Keratinocyte (primary cell): ENCODE data around the gene CD177. TPM values are rescaled to one million over a fixed set of nuclear protein-coding genes. Genes with fewer than 3 reads are reported as not detected.
"Not testable (repeated sequence)": the region's sequence is repeated elsewhere in the genome, so short reads cannot be mapped to it uniquely, and the experiment has no call there.

ENCODE experiments used
- DNase-seq: peaks from one replicate; pipeline ENCODE4 v3.0.0-alpha.2; 2011; ENCODE audit warnings: low read depth, missing footprints, low spot score
- FAIRE-seq: peaks from 2 replicates; lab custom pipeline; 2011; peaks lifted over from hg19 to GRCh38; lab: Jason Lieb, UNC
- H2AFZ ChIP-seq: 2 replicates; pipeline ENCODE4 v1.6.0; 2012; ENCODE audit warnings: low read length, control low read depth, inconsistent platforms; ENCODE audit not compliant: control insufficient read depth
- H3K27ac ChIP-seq: 2 replicates; pipeline ENCODE4 v1.5.1; 2011; ENCODE audit warnings: low read length; ENCODE audit not compliant: control insufficient read depth, insufficient read depth
- H3K27me3 ChIP-seq: 3 replicates; pipeline ENCODE4 v1.6.0; 2011; ENCODE audit warnings: low read length; ENCODE audit not compliant: control insufficient read depth, insufficient read depth; ENCODE audit errors: extremely low read depth
- H3K36me3 ChIP-seq, 2 experiments: 2 replicates in 1 of 2; 3 replicates in 1 of 2; pipeline ENCODE4 v1.5.1; 2011; ENCODE audit warnings: low read length in 2 of 2, mild to moderate bottlenecking in 1 of 2; ENCODE audit not compliant: control insufficient read depth in 2 of 2, insufficient read depth in 2 of 2; ENCODE audit errors: extremely low read depth in 1 of 2
- H3K4me1 ChIP-seq: 3 replicates; pipeline ENCODE4 v1.5.1; 2011; ENCODE audit warnings: low read length; ENCODE audit not compliant: control insufficient read depth, insufficient read depth; ENCODE audit errors: extremely low read depth
- H3K4me2 ChIP-seq: 3 replicates; pipeline ENCODE4 v1.6.0; 2011; ENCODE audit warnings: low read depth, low read length; ENCODE audit not compliant: control insufficient read depth, insufficient read depth; ENCODE audit errors: extremely low read depth
- H3K4me3 ChIP-seq, 3 experiments: fragments of 200-600 bp in 1 of 3; sonication (generic) in 1 of 3; 2 replicates in 2 of 3; 3 replicates in 1 of 3; pipeline ENCODE4 v1.5.1; 2011 to 2016; ENCODE audit warnings: low read length in 3 of 3, mild to moderate bottlenecking in 3 of 3, control low read depth in 2 of 3, inconsistent platforms in 1 of 3, low read depth in 1 of 3, mixed read lengths in 1 of 3, mixed run types in 1 of 3, moderate library complexity in 1 of 3; ENCODE audit not compliant: control insufficient read depth in 2 of 3, insufficient read depth in 2 of 3; ENCODE audit errors: extremely low read depth in 1 of 3
- H3K79me2 ChIP-seq: 2 replicates; pipeline ENCODE4 v1.6.0; 2012; ENCODE audit warnings: low read length; ENCODE audit not compliant: control insufficient read depth, insufficient read depth
- H3K9ac ChIP-seq: 3 replicates; pipeline ENCODE4 v1.6.0; 2011; ENCODE audit warnings: low read length; ENCODE audit not compliant: control insufficient read depth, insufficient read depth; ENCODE audit errors: extremely low read depth
- H3K9me1 ChIP-seq: 3 replicates; pipeline ENCODE4 v1.6.0; 2011; ENCODE audit warnings: low read length; ENCODE audit not compliant: control insufficient read depth, insufficient read depth; ENCODE audit errors: extremely low read depth
- H3K9me3 ChIP-seq: 2 replicates; pipeline ENCODE4 v1.5.1; 2012; ENCODE audit warnings: low read depth, low read length; ENCODE audit not compliant: control insufficient read depth
- H4K20me1 ChIP-seq: 3 replicates; pipeline ENCODE4 v1.6.0; 2011; ENCODE audit warnings: low read length; ENCODE audit not compliant: control insufficient read depth, insufficient read depth; ENCODE audit errors: extremely low read depth
- EZH2 ChIP-seq: IDR thresholded peaks from one replicate; pipeline ENCODE4 v1.6.1; 2012; ENCODE audit warnings: inconsistent platforms, mild to moderate bottlenecking, low read length, moderate library complexity
- dilution Hi-C: fragments of 300-500 bp; cut with MboI; formaldehyde crosslinking; loops from one replicate; pipeline ENCODE4 v1.7.0; 2020; ENCODE audit warnings: low sequenced_read_pairs; ENCODE audit not compliant: extremely low pct_ligation_motif_present
- polyA plus RNA-seq, 5 experiments: library from polyadenylated mRNA; depleted of rRNA in 3 of 5; stranded (reverse) in 3 of 5; stranded (forward) in 1 of 5; unstranded in 1 of 5; fragments of >200 nt; gene quantifications; 1 replicate in 1 of 5; 2 replicates in 3 of 5; 3 replicates in 1 of 5; pipeline versions ENCODE4 v1.2.1 to v1.2.3, GENCODE V29; 2011 to 2012; ENCODE audit warnings: missing spikeins in 2 of 5, low read depth in 1 of 5, low replicate concordance in 1 of 5
- TF ChIP-seq, protein P1 (sequence below), 3 experiments: IDR thresholded peaks in 1 of 3; conservative IDR thresholded peaks in 1 of 3; optimal IDR thresholded peaks in 1 of 3; 2 replicates in 2 of 3; 3 replicates in 1 of 3; pipeline versions ENCODE3 to v1.5.1; 2011; ENCODE audit warnings: low read length in 3 of 3, mild to moderate bottlenecking in 3 of 3, moderate library complexity in 2 of 3, control low read depth in 1 of 3, inconsistent platforms in 1 of 3; ENCODE audit not compliant: insufficient read depth in 2 of 3; ENCODE audit errors: extremely low read depth in 1 of 3

The CD177 gene
- polyA plus RNA-seq, 1 donor (not counting 4 experiments of a cell fraction or from before 2014, with no cell fraction given) = 1.1 TPM

DNA sequence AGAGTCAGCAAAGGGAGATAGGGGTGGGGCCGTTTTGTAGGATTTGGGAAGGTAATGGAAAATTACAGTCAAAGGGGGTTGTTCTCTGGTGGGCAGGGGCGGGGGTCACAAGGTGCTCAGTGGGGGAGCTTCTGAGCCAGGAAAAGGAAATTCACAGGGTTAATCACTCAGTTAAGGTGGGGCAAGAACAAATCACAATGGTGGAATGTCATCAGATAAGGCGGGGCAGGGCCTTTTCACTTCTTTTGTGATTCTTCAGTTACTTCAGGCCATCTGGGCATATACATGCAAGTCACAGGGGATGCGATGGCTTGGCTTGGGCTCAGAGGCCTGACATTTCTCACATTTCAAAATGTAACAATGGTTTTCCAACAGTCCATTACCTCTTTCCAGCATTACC is 24.4 kb upstream of the CD177 start:
- H2AFZ ChIP-seq, FAIRE-seq, H3K9me3 ChIP-seq, H3K36me3 ChIP-seq, H3K9ac ChIP-seq, H3K9me1 ChIP-seq, DNase-seq, H3K27me3 ChIP-seq, H3K79me2 ChIP-seq, H3K4me3 ChIP-seq, H4K20me1 ChIP-seq, H3K4me2 ChIP-seq, dilution Hi-C loops, H3K4me1 ChIP-seq: not testable (repeated sequence)
- peak overlapping the region; percentile 4 for H3K27ac ChIP-seq

DNA sequence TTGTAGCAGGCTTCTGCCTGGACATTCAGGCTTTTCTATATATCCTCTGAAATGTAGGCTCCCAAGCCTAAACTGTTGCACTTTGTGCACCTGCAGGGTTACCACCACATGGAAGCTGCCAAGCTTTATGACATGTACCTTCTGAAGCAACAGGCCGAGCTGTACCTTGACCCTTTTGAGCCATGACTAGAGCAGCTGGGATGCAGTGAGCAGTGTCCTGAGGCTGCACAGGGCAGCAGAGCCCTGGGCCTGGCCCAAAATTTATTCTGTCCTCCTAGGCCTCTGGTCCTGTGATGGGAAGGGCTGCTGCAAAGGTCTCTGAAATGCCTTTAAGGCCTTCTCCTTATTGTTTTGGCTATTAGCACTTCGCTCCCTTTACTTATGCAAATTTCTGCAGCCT is 23.5 kb upstream of the CD177 start:
- Histone ChIP-seq H3K9me1 (no peaks in the 10 kb centered on the region), H3K4me3 (no peak overlapping the region), H3K36me3 (no peaks in the 10 kb centered on the region), H3K9ac (no peak overlapping the region), H3K79me2 (no peaks in the 10 kb centered on the region), H3K9me3 (no peaks in the 10 kb centered on the region), H3K27me3 (no peaks in the 10 kb centered on the region), H4K20me1 (no peaks in the 10 kb centered on the region), H3K27ac (no peak overlapping the region), H3K4me2 (no peak overlapping the region), H2AFZ (no peak overlapping the region), H3K4me1 (peaks cover 6% of the 10 kb centered on the region)
- no peak for TF ChIP-seq EZH2
- TF ChIP-seq, protein P1, sequence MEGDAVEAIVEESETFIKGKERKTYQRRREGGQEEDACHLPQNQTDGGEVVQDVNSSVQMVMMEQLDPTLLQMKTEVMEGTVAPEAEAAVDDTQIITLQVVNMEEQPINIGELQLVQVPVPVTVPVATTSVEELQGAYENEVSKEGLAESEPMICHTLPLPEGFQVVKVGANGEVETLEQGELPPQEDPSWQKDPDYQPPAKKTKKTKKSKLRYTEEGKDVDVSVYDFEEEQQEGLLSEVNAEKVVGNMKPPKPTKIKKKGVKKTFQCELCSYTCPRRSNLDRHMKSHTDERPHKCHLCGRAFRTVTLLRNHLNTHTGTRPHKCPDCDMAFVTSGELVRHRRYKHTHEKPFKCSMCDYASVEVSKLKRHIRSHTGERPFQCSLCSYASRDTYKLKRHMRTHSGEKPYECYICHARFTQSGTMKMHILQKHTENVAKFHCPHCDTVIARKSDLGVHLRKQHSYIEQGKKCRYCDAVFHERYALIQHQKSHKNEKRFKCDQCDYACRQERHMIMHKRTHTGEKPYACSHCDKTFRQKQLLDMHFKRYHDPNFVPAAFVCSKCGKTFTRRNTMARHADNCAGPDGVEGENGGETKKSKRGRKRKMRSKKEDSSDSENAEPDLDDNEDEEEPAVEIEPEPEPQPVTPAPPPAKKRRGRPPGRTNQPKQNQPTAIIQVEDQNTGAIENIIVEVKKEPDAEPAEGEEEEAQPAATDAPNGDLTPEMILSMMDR (optimal IDR thresholded peaks at IDR 0.05 in 1 of 3, IDR thresholded peaks at IDR 0.05 in 1 of 3, conservative IDR thresholded peaks at IDR 0.05 in 1 of 3; ENCODE audit: extremely low read depth in 1 of 3, insufficient read depth in 2 of 3, low read length in 3 of 3) = no peak
- FAIRE-seq = no peak
- dilution Hi-C loops = no loop called here
- no peak for DNase-seq

DNA sequence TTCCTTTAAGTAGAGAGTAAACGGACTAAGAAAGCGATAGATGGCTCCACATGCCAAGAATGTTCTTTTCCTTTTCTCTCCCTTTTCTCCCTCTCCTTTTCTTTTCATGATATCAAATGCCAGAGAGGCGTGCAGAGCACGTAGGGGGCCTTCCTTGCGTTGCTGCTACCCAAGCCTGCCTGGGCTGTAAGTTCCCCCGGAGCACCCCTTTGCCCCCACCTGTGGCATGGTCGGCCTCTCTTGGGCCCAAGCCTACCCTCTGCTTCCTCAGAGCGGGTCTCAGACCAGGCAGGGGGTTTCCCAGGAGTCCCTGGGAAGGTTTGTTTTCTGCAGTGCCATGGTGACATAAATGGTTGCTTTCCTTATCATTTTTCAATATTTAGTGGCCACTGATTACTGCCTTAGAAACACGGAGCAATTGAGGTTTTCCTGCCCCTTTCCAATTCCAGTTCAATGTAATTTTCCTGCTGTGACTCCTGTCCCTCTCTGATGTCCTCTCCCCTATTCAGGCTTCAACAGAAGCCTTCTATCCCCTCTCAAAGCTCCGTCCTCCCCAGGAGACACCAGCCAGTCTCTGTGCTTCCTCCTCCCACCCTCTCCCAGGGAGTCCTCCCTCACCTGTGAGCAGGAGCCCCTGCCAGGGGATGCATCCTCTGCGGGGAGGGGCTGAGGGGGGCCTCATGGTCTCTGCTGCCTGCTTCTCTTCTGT is 22.6 kb upstream of the CD177 start:
- dilution Hi-C loops = no loop called here
- no peak overlapping the region for H3K4me2 ChIP-seq
- H3K79me2 ChIP-seq = no peaks in the 10 kb centered on the region
- peaks cover 6% of the 10 kb centered on the region for H3K4me1 ChIP-seq
- no peaks in the 10 kb centered on the region for H4K20me1 ChIP-seq
- no peak for FAIRE-seq
- no peak overlapping the region for H3K27ac ChIP-seq
- H3K9me1 ChIP-seq = no peaks in the 10 kb centered on the region
- H3K36me3 ChIP-seq = no peaks in the 10 kb centered on the region
- DNase-seq = no peak
- H2AFZ ChIP-seq = no peak overlapping the region
- H3K4me3 ChIP-seq = no peak overlapping the region
- H3K9me3 ChIP-seq = no peaks in the 10 kb centered on the region
- H3K9ac ChIP-seq = no peak overlapping the region
- TF ChIP-seq EZH2 = no peak
- TF ChIP-seq, protein P1 (optimal IDR thresholded peaks at IDR 0.05 in 1 of 3, IDR thresholded peaks at IDR 0.05 in 1 of 3, conservative IDR thresholded peaks at IDR 0.05 in 1 of 3; ENCODE audit: extremely low read depth in 1 of 3, insufficient read depth in 2 of 3, low read length in 3 of 3) = no peak
- H3K27me3 ChIP-seq = no peaks in the 10 kb centered on the region
